GM23338 (cell line): ENCODE data around the gene KBTBD8. TPM values are rescaled to one million over a fixed set of nuclear protein-coding genes. Genes with fewer than 3 reads are reported as not detected.

Source experiments
- ATAC-seq: fragments of 200-7000 bp; cut with Tn5 transposase; 3 replicates; pipeline ENCODE4 v1.9.1; 2020
- DNase-seq: peaks from one replicate; pipeline ENCODE4 v3.0.0-alpha.2; 2015; ENCODE audit warnings: low spot score
- H2AFZ ChIP-seq: fragments of 200-600 bp; sonication (generic); 2 replicates; pipeline ENCODE4 v1.8.0; 2016; ENCODE audit warnings: antibody characterized with exemption, mild to moderate bottlenecking, moderate library complexity
- H3F3A ChIP-seq: fragments of 200-600 bp; sonication (generic); replicated peaks from 2 replicates; pipeline ENCODE4 v1.8.0; 2017; ENCODE audit warnings: antibody characterized with exemption, mixed run types, low read depth
- H3K27ac ChIP-seq: fragments of 200-600 bp; sonication (generic); 2 replicates; pipeline ENCODE4 v1.6.1; 2016; ENCODE audit warnings: low read depth
- H3K27me3 ChIP-seq: fragments of 200-600 bp; sonication (generic); 2 replicates; pipeline ENCODE4 v1.8.0; 2016; ENCODE audit warnings: mild to moderate bottlenecking, mixed run types, moderate library complexity; ENCODE audit not compliant: insufficient read depth
- H3K36me3 ChIP-seq: fragments of 200-600 bp; sonication (generic); 2 replicates; pipeline ENCODE4 v1.8.0; 2016; ENCODE audit warnings: mild to moderate bottlenecking; ENCODE audit not compliant: insufficient read depth
- H3K4me1 ChIP-seq: fragments of 200-600 bp; sonication (generic); 2 replicates; pipeline ENCODE4 v1.8.0; 2016; ENCODE audit warnings: mild to moderate bottlenecking, moderate library complexity; ENCODE audit not compliant: insufficient read depth
- H3K4me2 ChIP-seq: fragments of 200-600 bp; sonication (generic); 2 replicates; pipeline ENCODE4 v1.7.1; 2017; ENCODE audit warnings: mixed run types
- H3K4me3 ChIP-seq: fragments of 200-600 bp; sonication (generic); 2 replicates; pipeline ENCODE4 v1.6.1; 2016; ENCODE audit warnings: mixed run types
- H3K79me2 ChIP-seq: fragments of 200-600 bp; sonication (generic); replicated peaks from 2 replicates; pipeline ENCODE4 v1.8.0; 2017; ENCODE audit warnings: mild to moderate bottlenecking; ENCODE audit not compliant: insufficient read depth
- H3K9me2 ChIP-seq: fragments of 200-600 bp; sonication (generic); 2 replicates; pipeline ENCODE4 v1.8.0; 2017; ENCODE audit not compliant: insufficient read depth
- H4K20me1 ChIP-seq: fragments of 200-600 bp; sonication (generic); replicated peaks from 2 replicates; pipeline ENCODE4 v1.8.0; 2017; ENCODE audit warnings: mild to moderate bottlenecking; ENCODE audit not compliant: insufficient read depth
- H3K27ac Mint-ChIP-seq: 2 replicates; pipeline ENCODE4 v1.8.0; 2020; ENCODE audit warnings: inconsistent platforms, mild to moderate bottlenecking, moderate library complexity, mixed read lengths
- H3K27me3 Mint-ChIP-seq: 3 replicates; pipeline ENCODE4 v1.8.0; 2022; ENCODE audit warnings: low read depth, mild to moderate bottlenecking, moderate library complexity, mixed read lengths, inconsistent platforms; ENCODE audit not compliant: insufficient read depth, poor library complexity
- H3K36me3 Mint-ChIP-seq: 3 replicates; pipeline ENCODE4 v1.8.0; 2021; ENCODE audit warnings: low read depth, mild to moderate bottlenecking, inconsistent platforms, moderate library complexity, mixed read lengths
- H3K4me1 Mint-ChIP-seq: 3 replicates; pipeline ENCODE4 v1.8.0; 2020; ENCODE audit warnings: mild to moderate bottlenecking, inconsistent platforms, mixed read lengths
- H3K4me3 Mint-ChIP-seq: 3 replicates; pipeline ENCODE4 v1.8.0; 2021; ENCODE audit warnings: moderate library complexity, mild to moderate bottlenecking, inconsistent platforms, mixed read lengths
- H3K9me3 Mint-ChIP-seq: 3 replicates; pipeline ENCODE4 v1.8.0; 2020; ENCODE audit warnings: moderate library complexity, mild to moderate bottlenecking, inconsistent platforms, mixed read lengths
- CREB1 ChIP-seq: fragments of 250-450 bp; sonication (Bioruptor Pico); IDR thresholded peaks from 2 replicates; pipeline ENCODE4 v1.5.0; 2020; ENCODE audit warnings: low read depth, mild to moderate bottlenecking, moderate library complexity
- CTCF ChIP-seq, 2 experiments: fragments of 200-600 bp in 1 of 2; sonication (generic) in 1 of 2; conservative IDR thresholded peaks; 2 replicates each; pipeline versions ENCODE4 v1.5.1 to v1.6.1; 2016 to 2017; ENCODE audit warnings: antibody characterized with exemption in 2 of 2, low read depth in 2 of 2, mild to moderate bottlenecking in 2 of 2, moderate library complexity in 1 of 2
- ETS1 ChIP-seq: IDR thresholded peaks from 2 replicates; pipeline ENCODE4 v1.6.1; 2016; ENCODE audit warnings: antibody characterized with exemption
- EZH2 ChIP-seq: fragments of 200-600 bp; sonication (generic); IDR thresholded peaks from one replicate; pipeline ENCODE4 v1.8.0; 2017; ENCODE audit warnings: antibody characterized with exemption, mild to moderate bottlenecking, low read depth; ENCODE audit not compliant: unreplicated experiment
- EZH2phosphoT487 ChIP-seq: fragments of 200-600 bp; sonication (generic); IDR thresholded peaks from one replicate; pipeline ENCODE4 v1.8.1; 2018; ENCODE audit warnings: antibody characterized with exemption; ENCODE audit not compliant: unreplicated experiment
- JUNB ChIP-seq: IDR thresholded peaks from one replicate; pipeline ENCODE4 v1.6.1; 2016; ENCODE audit warnings: antibody characterized with exemption; ENCODE audit not compliant: unreplicated experiment
- NANOG ChIP-seq: IDR thresholded peaks from 2 replicates; pipeline ENCODE4 v1.6.1; 2016; ENCODE audit warnings: antibody characterized with exemption, borderline replicate concordance
- POLR2AphosphoS5 ChIP-seq: IDR thresholded peaks from 2 replicates; pipeline ENCODE4 v1.6.1; 2016; ENCODE audit warnings: antibody characterized with exemption, low read depth
- REST ChIP-seq: IDR thresholded peaks from one replicate; pipeline ENCODE4 v1.6.1; 2018; ENCODE audit warnings: antibody characterized with exemption; ENCODE audit not compliant: unreplicated experiment
- STAT1 ChIP-seq: IDR thresholded peaks from one replicate; pipeline ENCODE4 v1.6.1; 2016; ENCODE audit warnings: antibody characterized with exemption; ENCODE audit not compliant: unreplicated experiment
- ZNF114 ChIP-seq: fragments of 250-450 bp; sonication (Bioruptor Pico); IDR thresholded peaks from 2 replicates; pipeline ENCODE4 v1.5.0; 2020; ENCODE audit warnings: mild to moderate bottlenecking, moderate library complexity
- ZNF331 ChIP-seq: fragments of 250-450 bp; sonication (Bioruptor Pico); IDR thresholded peaks from 2 replicates; pipeline ENCODE4 v1.5.0; 2020; ENCODE audit warnings: low read depth, mild to moderate bottlenecking, moderate library complexity
- ZNF462 ChIP-seq: fragments of 250-450 bp; sonication (Bioruptor Pico); IDR thresholded peaks from 2 replicates; pipeline ENCODE4 v1.5.0; 2020; ENCODE audit warnings: mild to moderate bottlenecking, moderate library complexity
- polyA plus RNA-seq: library from polyadenylated mRNA; unstranded; fragments of >200 nt; fragmentation: Nextera tagmentation; extraction: Ambion mirVana; gene quantifications from 2 replicates; pipeline ENCODE4 v1.2.1, GENCODE V29; 2016
- total RNA-seq: library from RNA; depleted of rRNA; stranded (reverse); fragments of >200 nt; shearing (Covaris generic); gene quantifications from 2 replicates; pipeline ENCODE4 v1.2.3, GENCODE V29; 2014

KBTBD8 gene
- total and polyA plus RNA-seq, 2 experiments from 2014 or later, result 3.5 to 19.9 TPM

- Mint-ChIP-seq H3K27me3 (peaks cover 7% of the 10 kb centered on the region), H3K9me3 (no peaks in the 10 kb centered on the region; the same call in 2 of the 3 replicates), H3K36me3 (peaks cover 13% of the 10 kb centered on the region), H3K4me1 (peaks cover 21% of the 10 kb centered on the region), H3K4me3 (no peak overlapping the region), H3K27ac (no peak overlapping the region)
- no peak for TF ChIP-seq ZNF331
- no peak for TF ChIP-seq ZNF462 (CRISPR knock-in tag)
- TF ChIP-seq STAT1, result no peak
- no peak for TF ChIP-seq EZH2
- no peak for TF ChIP-seq CTCF (conservative IDR thresholded peaks at IDR 0.05; ENCODE audit: low read depth in 2 of 2)
- no peak for TF ChIP-seq POLR2AphosphoS5
- no peak for TF ChIP-seq EZH2phosphoT487
- no peak for TF ChIP-seq NANOG
- no peak for TF ChIP-seq JUNB
- no peak for TF ChIP-seq ZNF114
- TF ChIP-seq REST, result no peak
- no peak for TF ChIP-seq CREB1 (CRISPR knock-in tag)
- no peak for TF ChIP-seq ETS1
- H3K4me3 ChIP-seq, result no peak overlapping the region
- peaks cover 8% of the 10 kb centered on the region; the same call in 1 of the 2 replicates for H3K36me3 ChIP-seq
- H2AFZ ChIP-seq, result no peak overlapping the region
- H3K4me2 ChIP-seq, result no peak overlapping the region
- H3K9me2 ChIP-seq, result no peaks in the 10 kb centered on the region
- H3K27ac ChIP-seq, result no peak overlapping the region
- ATAC-seq (no peak), DNase-seq (no peak)
- peaks cover 18% of the 10 kb centered on the region for H3K4me1 ChIP-seq
- H3K27me3 ChIP-seq, result no peaks in the 10 kb centered on the region
- H4K20me1 ChIP-seq, result no peaks in the 10 kb centered on the region
- H3K79me2 ChIP-seq, result peaks cover 49% of the 10 kb centered on the region
- no peaks in the 10 kb centered on the region for H3F3A ChIP-seq
Observed at GRCh38 chr3:67000009-67000408, 1.9 kb downstream of the KBTBD8 start.
